Left ventricle myocardium inferior (tissue), 1 donor: ENCODE measurements around the gene MGAT1. TPM values are rescaled to one million over a fixed set of nuclear protein-coding genes. Genes with fewer than 3 reads are reported as not detected.
A peak's percentile ranks its signal among the peaks of the same experiment; 100 is the strongest.
"Not testable (repeated sequence)": the region's sequence is repeated elsewhere in the genome, so short reads cannot be mapped to it uniquely, and the experiment has no call there.

ENCODE experiments used
- DNase-seq: peaks from one replicate; pipeline ENCODE4 v3.0.0-alpha.2; 2020
- H3K27ac ChIP-seq: fragments of 200-600 bp; replicated peaks from 2 replicates; pipeline ENCODE4 v1.8.0; 2021
- H3K27me3 ChIP-seq: fragments of 200-600 bp; 2 replicates; pipeline ENCODE4 v1.8.0; 2021; ENCODE audit warnings: low read depth
- H3K36me3 ChIP-seq: fragments of 200-600 bp; 2 replicates; pipeline ENCODE4 v1.8.0; 2021
- H3K4me1 ChIP-seq: fragments of 200-600 bp; 2 replicates; pipeline ENCODE4 v1.8.0; 2021
- H3K4me3 ChIP-seq: fragments of 200-600 bp; 2 replicates; pipeline ENCODE4 v1.8.0; 2021; ENCODE audit warnings: mild to moderate bottlenecking, moderate library complexity
- H3K9me3 ChIP-seq: fragments of 200-600 bp; replicated peaks from 2 replicates; pipeline ENCODE4 v1.8.0; 2021
- CTCF ChIP-seq: fragments of 200-600 bp; IDR thresholded peaks from 2 replicates; pipeline ENCODE4 v1.8.0; 2021; ENCODE audit warnings: antibody characterized with exemption, mild to moderate bottlenecking, borderline replicate concordance
- intact Hi-C: fragments of 100-400 bp; cut with micrococcal nuclease; formaldehyde crosslinking; loops from one replicate; pipeline ENCODE4 v1.11.0; 2022
- total RNA-seq: library from RNA; stranded (reverse); fragmentation: NEBNext Ultra II Directional; extraction: Animal tissue kit (Norgen Biotek cat#: 25700); gene quantifications from one replicate; pipeline ENCODE4 v1.2.1, GENCODE V29; 2021
- donor health status: DM: no; HTN: yes; CAD: no; lungs with severe emphysema.

MGAT1 gene
- total RNA-seq, 1 donor from 2014 or later, result 60.4 TPM

- no peak for DNase-seq
- Histone ChIP-seq H3K4me3 (no peak overlapping the region), H3K9me3 (peaks cover 5% of the 10 kb centered on the region), H3K4me1 (peaks cover 27% of the 10 kb centered on the region), H3K27me3 (no peaks in the 10 kb centered on the region), H3K27ac (no peak overlapping the region), H3K36me3 (peaks cover 43% of the 10 kb centered on the region)
- no peak for TF ChIP-seq CTCF
- intact Hi-C loops, result no loop called here
Observed at GRCh38 chr5:180837478-180837877, 34.9 kb upstream of the MGAT1 start.

GRCh38 chr5:180832638-180833068 is 30.0 kb upstream of the MGAT1 start:
- TF ChIP-seq CTCF, result no peak
- H3K27ac ChIP-seq, result peak overlapping the region; percentile 98
- H3K36me3 ChIP-seq, result peaks cover 52% of the 10 kb centered on the region
- H3K4me3 ChIP-seq, result peak overlapping the region; percentile 96
- intact Hi-C loops, result no loop called here
- DNase-seq, result no peak
- H3K4me1 ChIP-seq, result peaks cover 58% of the 10 kb centered on the region
- peaks cover 19% of the 10 kb centered on the region for H3K9me3 ChIP-seq
- no peaks in the 10 kb centered on the region for H3K27me3 ChIP-seq

- Histone ChIP-seq H3K36me3 (peaks cover 39% of the 10 kb centered on the region), H3K4me1 (peaks cover 60% of the 10 kb centered on the region), H3K27me3 (no peaks in the 10 kb centered on the region), H3K4me3 (peak overlapping the region; percentile 96), H3K9me3 (peaks cover 19% of the 10 kb centered on the region), H3K27ac (peak overlapping the region; percentile 98)
- peak; percentile 48 for TF ChIP-seq CTCF
- intact Hi-C loops, result no loop called here
- peak; percentile 90 for DNase-seq
Observed at GRCh38 chr5:180831139-180832093, 28.8 kb upstream of the MGAT1 start.

DNA sequence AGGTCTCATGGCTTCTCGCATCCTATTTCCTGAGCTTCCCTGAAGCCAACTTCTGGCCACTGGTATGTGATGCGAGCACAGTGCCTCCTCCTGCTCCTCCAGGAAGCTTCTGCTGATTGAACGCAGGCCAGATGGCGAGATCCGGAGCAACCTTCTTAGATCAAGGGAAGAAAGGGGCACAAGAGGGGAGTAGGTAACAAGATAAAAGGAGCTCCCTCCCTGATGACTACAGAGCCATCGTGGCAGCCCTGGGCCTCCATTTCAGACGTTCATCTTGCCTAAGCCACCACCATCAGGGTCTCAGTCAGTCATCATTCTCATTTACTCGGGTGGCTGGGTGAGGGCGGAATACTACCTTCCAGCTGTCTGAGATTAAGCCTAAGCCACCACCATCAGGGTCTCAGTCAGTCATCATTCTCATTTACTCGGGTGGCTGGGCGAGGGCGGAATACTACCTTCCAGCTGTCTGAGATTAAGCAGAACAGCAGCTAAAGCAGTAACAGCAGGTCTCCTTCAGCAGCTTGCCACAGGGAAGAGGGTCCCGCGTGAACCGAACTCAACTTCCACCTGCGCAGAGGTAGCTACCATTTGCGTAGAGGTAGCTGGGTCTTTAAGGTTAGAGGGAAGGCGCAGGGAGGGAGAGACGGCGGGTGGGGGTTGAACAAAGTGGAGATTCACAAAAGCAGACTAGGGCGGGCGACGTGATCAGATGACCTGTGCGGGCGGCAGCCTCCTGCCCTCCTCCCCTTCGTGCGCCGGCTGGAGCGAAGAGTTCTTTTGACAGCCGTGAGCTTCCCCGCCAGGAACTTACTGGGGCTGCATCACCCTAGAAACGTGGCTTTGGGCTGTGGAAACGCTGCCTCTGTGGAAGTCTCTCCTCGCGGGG is 27.9 kb upstream of the MGAT1 start:
- intact Hi-C loops, result no loop called here
- peak overlapping the region; percentile 98 for H3K27ac ChIP-seq
- H3K9me3 ChIP-seq, result peaks cover 19% of the 10 kb centered on the region
- peaks cover 69% of the 10 kb centered on the region for H3K4me1 ChIP-seq
- peaks cover 30% of the 10 kb centered on the region for H3K36me3 ChIP-seq
- DNase-seq, result peak; percentile 74
- TF ChIP-seq CTCF, result no peak
- H3K27me3 ChIP-seq, result no peaks in the 10 kb centered on the region
- peak overlapping the region; percentile 96 for H3K4me3 ChIP-seq

- H3K27ac ChIP-seq, result peak overlapping the region; percentile 98
- H3K9me3 ChIP-seq, result peaks cover 19% of the 10 kb centered on the region
- peaks cover 22% of the 10 kb centered on the region for H3K36me3 ChIP-seq
- H3K4me1 ChIP-seq, result peaks cover 73% of the 10 kb centered on the region
- intact Hi-C loops, result no loop called here
- no peaks in the 10 kb centered on the region for H3K27me3 ChIP-seq
- DNase-seq, result no peak
- H3K4me3 ChIP-seq, result peak overlapping the region; percentile 96
- TF ChIP-seq CTCF, result no peak
Observed at GRCh38 chr5:180829726-180830125, 27.1 kb upstream of the MGAT1 start.

- Histone ChIP-seq H3K36me3 (peaks cover 15% of the 10 kb centered on the region), H3K4me1 (peaks cover 73% of the 10 kb centered on the region), H3K4me3 (peak overlapping the region; percentile 96), H3K27ac (peak overlapping the region; percentile 98), H3K9me3 (peaks cover 19% of the 10 kb centered on the region)
- intact Hi-C loops, H3K27me3 ChIP-seq, DNase-seq: not testable (repeated sequence)
Observed at GRCh38 chr5:180828756-180829531, 26.3 kb upstream of the MGAT1 start.

DNA sequence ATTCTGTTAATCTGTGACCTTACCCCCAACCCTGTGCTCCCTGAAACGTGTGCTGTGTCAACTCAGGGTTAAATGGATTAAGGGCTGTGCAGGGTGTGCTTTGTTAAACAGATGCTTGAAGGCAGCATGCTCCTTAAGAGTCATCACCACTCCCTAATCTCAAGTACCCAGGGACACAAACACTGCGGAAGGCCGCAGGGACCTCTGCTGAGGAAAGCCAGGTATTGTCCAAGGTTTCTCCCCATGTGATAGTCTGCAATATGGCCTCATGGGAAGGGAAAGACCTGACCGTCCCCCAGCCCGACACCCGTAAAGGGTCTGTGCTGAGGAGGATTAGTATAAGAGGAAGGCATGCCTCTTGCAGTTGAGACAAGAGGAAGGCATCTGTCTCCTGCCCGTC is 24.8 kb upstream of the MGAT1 start:
- intact Hi-C loops, H3K4me3 ChIP-seq, H3K27ac ChIP-seq, H3K27me3 ChIP-seq, DNase-seq: not testable (repeated sequence)
- peaks cover 12% of the 10 kb centered on the region for H3K36me3 ChIP-seq
- H3K9me3 ChIP-seq, result peaks cover 19% of the 10 kb centered on the region
- peaks cover 67% of the 10 kb centered on the region for H3K4me1 ChIP-seq
